ENCODE data around the gene RAMACL. TPM values are rescaled to one million over a fixed set of nuclear protein-coding genes. Genes with fewer than 3 reads are reported as not detected.
"Not testable (repeated sequence)": the region's sequence is repeated elsewhere in the genome, so short reads cannot be mapped to it uniquely, and the experiment has no call there.

The RAMACL gene
- total RNA-seq, 1 donor from 2014 or later, result 0.85 TPM

GRCh38 chr6:166587631-166588413 is 1.3 kb upstream of the RAMACL start:
- H3K27ac Mint-ChIP-seq, result no peak overlapping the region
- no peak overlapping the region for H3K4me3 Mint-ChIP-seq
- DNase-seq (ENCODE audit: extremely low spot score, unreplicated experiment), result no peak
- H3K9me3 Mint-ChIP-seq, result no peaks in the 10 kb centered on the region
- H3K27me3 Mint-ChIP-seq, result no peaks in the 10 kb centered on the region
- no peak for TF ChIP-seq CTCF (conservative IDR thresholded peaks at IDR 0.05)
- no peaks in the 10 kb centered on the region for H3K36me3 Mint-ChIP-seq
- H3K4me1 Mint-ChIP-seq (ENCODE audit: unreplicated experiment), result peaks cover 39% of the 10 kb centered on the region

- Mint-ChIP-seq H3K4me3 (no peak overlapping the region), H3K36me3 (no peaks in the 10 kb centered on the region), H3K27me3 (no peaks in the 10 kb centered on the region), H3K4me1 (ENCODE audit: unreplicated experiment) (peaks cover 31% of the 10 kb centered on the region), H3K9me3 (no peaks in the 10 kb centered on the region), H3K27ac (no peak overlapping the region)
- TF ChIP-seq CTCF (conservative IDR thresholded peaks at IDR 0.05), result no peak
- no peak for DNase-seq (ENCODE audit: extremely low spot score, unreplicated experiment)
These were observed 1.5 kb downstream of the RAMACL start for GRCh38 chr6:166584853-166585429.

- Mint-ChIP-seq H3K27ac (no peak overlapping the region), H3K27me3 (no peaks in the 10 kb centered on the region), H3K36me3 (peaks cover 4% of the 10 kb centered on the region), H3K9me3 (no peaks in the 10 kb centered on the region), H3K4me3 (no peak overlapping the region), H3K4me1 (ENCODE audit: unreplicated experiment) (peaks cover 23% of the 10 kb centered on the region)
- no peak for DNase-seq (ENCODE audit: extremely low spot score, unreplicated experiment)
- no peak for TF ChIP-seq CTCF (conservative IDR thresholded peaks at IDR 0.05)
These were observed 2.3 kb downstream of the RAMACL start for GRCh38 chr6:166584155-166584554.

GRCh38 chr6:166583230-166583965 is 3.1 kb downstream of the RAMACL start:
- DNase-seq (ENCODE audit: extremely low spot score, unreplicated experiment), result no peak
- H3K27ac Mint-ChIP-seq, result no peak overlapping the region
- peaks cover 16% of the 10 kb centered on the region for H3K4me1 Mint-ChIP-seq (ENCODE audit: unreplicated experiment)
- no peak for TF ChIP-seq CTCF (conservative IDR thresholded peaks at IDR 0.05)
- peaks cover 8% of the 10 kb centered on the region for H3K36me3 Mint-ChIP-seq
- H3K27me3 Mint-ChIP-seq, result no peaks in the 10 kb centered on the region
- H3K9me3 Mint-ChIP-seq, result no peaks in the 10 kb centered on the region
- H3K4me3 Mint-ChIP-seq, result no peak overlapping the region

GRCh38 chr6:166582258-166582657 is 4.2 kb downstream of the RAMACL start:
- no peak for DNase-seq (ENCODE audit: extremely low spot score, unreplicated experiment)

GRCh38 chr6:166581801-166582200 is 4.7 kb downstream of the RAMACL start:
- Mint-ChIP-seq H3K36me3 (peaks cover 13% of the 10 kb centered on the region), H3K4me1 (ENCODE audit: unreplicated experiment) (peaks cover 14% of the 10 kb centered on the region)
- not testable (repeated sequence) for H3K27ac Mint-ChIP-seq; H3K27me3 Mint-ChIP-seq; H3K9me3 Mint-ChIP-seq; H3K4me3 Mint-ChIP-seq; DNase-seq (ENCODE audit: extremely low spot score, unreplicated experiment)

More at GRCh38 chr6:166582258-166582657, 4.2 kb downstream of the RAMACL start:
- H3K27me3 Mint-ChIP-seq, result no peaks in the 10 kb centered on the region
- H3K4me1 Mint-ChIP-seq (ENCODE audit: unreplicated experiment), result peaks cover 14% of the 10 kb centered on the region
- H3K4me3 Mint-ChIP-seq, result no peak overlapping the region
- H3K9me3 Mint-ChIP-seq, result no peaks in the 10 kb centered on the region
- no peak for TF ChIP-seq CTCF (conservative IDR thresholded peaks at IDR 0.05)
- H3K36me3 Mint-ChIP-seq, result peaks cover 13% of the 10 kb centered on the region
- H3K27ac Mint-ChIP-seq, result no peak overlapping the region

Data from type B pancreatic cell (in vitro differentiated cells).